ENCODE data around the gene PPAT.
"Not testable (repeated sequence)": the region's sequence is repeated elsewhere in the genome, so short reads cannot be mapped to it uniquely, and the experiment has no call there.

The PPAT gene

GRCh38 chr4:56435140-56435926, at the start of gene PPAT:
TSS of gene PPAT (minus strand) at chr4:56435615. CDS start at chr4:56435477, 138 bp downstream.
- peak; percentile 99 for DNase-seq

GRCh38 chr4:56480691-56481090, 45.3 kb upstream of the PPAT start:
- no peak for DNase-seq

- no peak for DNase-seq
These were observed 41.8 kb upstream of the PPAT start for GRCh38 chr4:56477192-56477702.

DNA sequence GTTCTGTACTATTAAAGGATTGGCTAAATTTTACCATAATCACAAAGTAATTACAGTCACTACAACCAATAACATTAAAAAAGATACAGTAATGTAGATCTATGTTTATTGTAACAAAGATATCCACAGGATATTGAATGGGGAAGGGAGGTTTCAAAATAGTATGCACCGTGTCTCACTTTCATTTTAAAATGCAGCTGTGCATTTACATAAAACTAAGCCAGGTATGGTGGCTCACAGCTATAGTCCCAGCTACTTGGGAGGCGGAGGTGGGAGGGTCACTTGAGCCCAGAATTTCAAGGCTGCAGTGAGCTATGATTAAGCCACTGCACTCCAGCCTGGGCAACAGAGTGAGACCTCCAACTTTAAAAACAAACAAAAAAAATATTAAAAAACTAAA, 40.5 kb upstream of the PPAT start:
- no peak for DNase-seq

DNA sequence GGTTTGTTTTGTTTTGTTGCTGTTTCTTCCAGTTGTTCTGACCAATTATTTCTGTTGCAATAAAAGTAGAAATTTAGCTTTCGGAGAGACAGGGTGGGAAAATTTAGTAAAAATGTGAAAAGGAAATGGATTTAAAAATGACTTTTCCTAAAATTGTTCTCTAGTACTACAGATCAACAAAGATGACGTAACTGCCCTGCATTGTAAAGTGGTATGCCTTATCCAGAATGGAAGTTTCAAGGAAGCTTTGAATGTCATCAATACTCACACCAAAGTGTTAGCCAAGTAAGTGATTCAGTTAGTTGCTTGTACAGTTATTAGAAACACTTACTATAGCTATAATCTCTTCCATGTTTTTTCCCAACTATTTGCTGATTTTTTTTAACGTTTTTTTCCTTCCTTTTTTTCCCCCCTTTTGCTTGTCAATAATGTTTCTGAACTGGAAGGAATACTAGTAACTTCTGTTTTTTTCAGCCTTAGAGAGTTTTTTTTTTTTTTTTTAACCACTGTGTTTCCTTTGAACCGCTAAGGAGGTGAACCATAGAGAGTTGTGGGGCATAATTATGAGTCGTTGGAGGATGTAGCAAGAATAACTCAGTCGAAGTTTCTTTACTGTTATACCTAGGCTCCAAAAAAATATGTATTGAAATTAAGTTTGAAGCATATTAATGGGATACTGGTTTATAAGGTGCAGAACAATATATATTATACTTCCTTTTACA, 34.2 kb upstream of the PPAT start:
- no peak for DNase-seq

GRCh38 chr4:56468097-56468422, 32.6 kb upstream of the PPAT start:
- no peak for DNase-seq

- DNase-seq, result peak; percentile 94
These were observed 32.1 kb upstream of the PPAT start, which contains the start of gene SRP72 for GRCh38 chr4:56467284-56468096. TSS of gene SRP72 (plus strand) at chr4:56467617. CDS start at chr4:56467636, 19 bp downstream.

GRCh38 chr4:56466910-56467283, 31.5 kb upstream of the PPAT start:
- no peak for DNase-seq

DNA sequence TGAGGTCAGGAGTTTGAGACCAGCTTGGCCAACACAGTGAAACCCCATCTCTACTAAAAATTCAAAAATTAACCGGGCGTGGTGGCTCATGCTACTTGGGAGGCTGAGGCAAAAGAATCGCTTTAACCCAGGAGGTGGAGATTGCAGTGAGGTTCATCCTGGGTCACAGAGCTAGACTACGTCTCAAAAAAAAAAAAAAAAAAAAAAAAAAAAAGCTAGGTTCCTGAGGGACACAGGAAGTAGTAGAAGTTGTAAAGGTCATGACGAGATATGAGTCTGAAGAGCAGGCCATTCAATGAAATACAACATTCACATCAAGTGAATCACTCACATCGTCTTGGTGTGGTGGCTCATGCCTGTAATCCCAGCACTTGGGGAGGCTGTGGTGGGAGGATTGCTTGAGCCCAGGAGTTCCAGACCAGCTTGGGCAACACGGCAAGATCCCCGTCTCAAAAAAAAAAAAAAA, 30.9 kb upstream of the PPAT start:
- not testable (repeated sequence) for DNase-seq

DNA sequence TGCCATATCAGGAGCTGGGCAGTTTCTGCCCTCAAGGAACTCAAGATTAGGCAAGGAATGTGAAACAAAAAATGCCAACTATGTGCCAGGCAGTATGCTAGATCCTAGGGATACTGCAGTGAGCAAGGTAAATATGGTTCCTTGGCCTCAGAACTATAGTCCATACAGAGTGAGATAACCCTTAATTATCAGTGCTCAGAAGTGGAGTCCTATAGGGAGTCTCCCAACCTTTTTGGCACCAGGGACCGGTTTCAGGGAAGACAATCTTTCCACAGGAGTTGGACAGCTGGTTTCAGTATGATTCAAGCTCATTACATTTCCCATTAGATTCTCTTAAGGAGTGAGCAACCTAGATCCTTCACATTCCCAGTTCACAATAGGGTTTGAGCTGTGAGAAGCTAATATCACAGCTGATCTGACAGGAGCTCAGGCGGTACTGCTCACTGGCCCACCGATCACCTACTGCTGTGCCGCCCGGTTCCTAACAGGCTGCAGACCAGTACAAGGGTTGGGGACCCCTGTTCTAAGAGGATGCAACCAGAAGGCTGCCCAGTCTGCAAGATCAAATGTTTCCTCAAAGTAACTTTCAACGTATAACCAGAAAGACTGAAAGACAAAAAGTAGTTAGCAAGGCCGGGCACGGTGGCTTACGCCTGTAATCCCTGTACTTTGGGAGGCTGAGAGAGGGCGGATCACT, 30.3 kb upstream of the PPAT start:
- no peak for DNase-seq

DNA sequence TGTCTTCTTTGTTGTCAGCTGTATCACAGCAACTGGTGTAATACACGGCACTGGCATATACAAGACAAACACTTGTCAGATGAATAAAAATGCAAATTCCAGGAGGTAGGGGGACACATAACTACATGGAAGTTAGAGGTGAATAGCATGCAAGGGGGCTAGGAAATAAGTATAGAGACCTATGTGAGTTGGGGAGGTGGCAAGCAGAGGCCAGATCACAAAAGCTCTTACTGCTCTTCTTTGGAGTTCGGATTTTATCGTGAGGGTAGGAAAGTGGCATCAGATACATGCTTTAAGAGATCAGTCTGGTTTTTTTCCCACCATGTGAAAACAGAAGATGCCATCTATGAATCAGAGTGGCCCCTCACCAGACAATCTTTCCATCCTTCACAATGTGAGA, 29.2 kb upstream of the PPAT start:
- no peak for DNase-seq

GRCh38 chr4:56463711-56464110, 28.3 kb upstream of the PPAT start:
- no peak for DNase-seq

DNA sequence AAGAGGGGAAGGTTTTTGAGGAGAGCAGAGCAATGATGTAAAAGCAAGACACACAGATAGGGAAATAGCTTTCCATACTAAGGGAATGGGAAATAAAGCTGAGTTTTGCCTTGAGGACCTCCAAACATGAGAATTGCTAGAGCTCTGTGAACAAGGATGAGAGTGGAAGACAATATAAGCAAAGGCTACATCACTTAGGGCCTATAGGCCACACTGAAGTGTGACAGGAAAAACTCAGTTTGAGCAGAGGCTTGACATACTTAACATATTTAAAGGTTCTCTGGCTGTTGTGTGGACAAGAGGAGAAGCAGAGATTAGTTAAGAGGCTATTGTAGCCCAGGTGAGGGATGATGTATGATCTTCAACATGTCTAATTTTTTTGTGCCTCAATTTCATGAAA, 26.7 kb upstream of the PPAT start:
- DNase-seq, result no peak

DNA sequence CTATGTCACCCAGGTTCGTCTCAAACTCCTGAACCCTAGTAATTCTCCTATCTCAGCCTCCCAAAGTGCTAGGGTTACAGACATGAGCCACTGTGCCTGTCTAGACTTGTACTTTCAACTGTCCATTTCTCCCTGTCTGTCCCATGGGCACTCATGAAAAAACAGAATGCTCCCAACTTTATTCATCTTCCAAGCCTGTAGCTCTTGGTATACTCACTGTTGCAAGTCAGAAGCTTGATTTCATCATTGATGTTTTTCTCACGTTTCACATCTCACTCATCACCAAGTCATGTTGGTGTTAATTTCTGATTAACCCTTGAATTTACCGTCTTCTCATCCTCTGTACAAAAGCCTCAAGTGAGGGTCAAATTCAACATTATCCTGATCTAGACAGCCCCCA, 24.7 kb upstream of the PPAT start:
- no peak for DNase-seq

DNA sequence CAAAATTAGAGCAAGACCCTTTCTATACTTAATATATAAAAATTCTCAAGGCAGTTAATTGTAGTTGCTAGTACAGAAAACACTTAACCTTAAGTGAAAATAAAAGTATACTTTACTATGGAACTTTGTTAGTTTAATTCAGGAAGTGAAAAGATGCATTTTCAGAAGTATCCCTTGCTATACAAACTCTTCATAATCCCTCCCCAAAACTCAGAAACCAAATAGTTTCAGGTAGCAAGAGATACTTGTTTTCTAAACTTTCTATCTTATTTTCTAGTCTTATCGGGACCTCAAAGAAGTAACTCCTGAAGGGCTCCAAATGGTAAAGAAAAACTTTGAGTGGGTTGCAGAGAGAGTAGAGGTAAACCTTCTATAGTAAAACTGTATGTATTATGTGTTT, 14.9 kb upstream of the PPAT start:
- DNase-seq, result no peak

GRCh38 chr4:56449475-56449874, 14.1 kb upstream of the PPAT start:
- not testable (repeated sequence) for DNase-seq

GRCh38 chr4:56448301-56448700, 12.9 kb upstream of the PPAT start:
- no peak for DNase-seq

GRCh38 chr4:56445699-56446098, 10.3 kb upstream of the PPAT start:
- no peak for DNase-seq

DNA sequence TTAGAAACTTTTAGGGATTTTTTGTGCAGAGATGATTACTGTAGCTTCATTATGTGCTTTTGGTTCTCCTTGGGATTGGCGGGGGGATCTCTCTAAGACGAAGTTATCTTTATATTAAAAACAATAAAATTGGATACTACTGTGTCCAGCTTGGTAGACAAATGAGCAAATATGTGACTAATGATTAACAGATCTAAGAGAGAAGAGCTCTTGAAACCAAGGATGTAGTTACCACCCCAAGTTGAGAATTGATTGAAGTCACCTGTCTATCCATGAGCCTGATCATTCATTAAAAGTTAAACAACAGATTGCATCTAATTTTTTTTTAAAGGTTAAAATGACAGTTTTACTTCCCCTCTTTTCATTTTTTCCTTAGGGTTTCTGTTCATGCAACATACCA, 9.3 kb upstream of the PPAT start:
- no peak for DNase-seq

DNA sequence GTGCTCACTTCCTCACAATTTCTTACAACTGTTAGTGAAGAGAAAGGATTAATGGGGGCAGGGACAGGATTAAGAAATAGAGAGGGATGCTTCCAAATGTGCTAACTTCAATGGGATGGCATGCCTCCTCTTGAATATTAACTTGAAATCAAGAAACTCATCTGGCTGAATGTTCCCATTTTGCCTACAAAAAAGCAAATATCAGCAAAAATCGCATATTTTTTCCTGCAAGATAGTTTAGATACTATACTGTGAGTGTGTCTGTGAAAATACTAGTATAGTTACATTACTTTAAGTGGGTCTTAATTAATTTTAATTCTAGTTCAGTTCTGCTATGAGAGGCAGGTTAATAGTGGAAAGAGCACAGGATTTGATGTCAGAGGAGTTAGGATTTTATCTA, 5.6 kb upstream of the PPAT start:
- no peak for DNase-seq

- DNase-seq, result no peak
These were observed 3.4 kb upstream of the PPAT start for GRCh38 chr4:56438766-56439165.

DNA sequence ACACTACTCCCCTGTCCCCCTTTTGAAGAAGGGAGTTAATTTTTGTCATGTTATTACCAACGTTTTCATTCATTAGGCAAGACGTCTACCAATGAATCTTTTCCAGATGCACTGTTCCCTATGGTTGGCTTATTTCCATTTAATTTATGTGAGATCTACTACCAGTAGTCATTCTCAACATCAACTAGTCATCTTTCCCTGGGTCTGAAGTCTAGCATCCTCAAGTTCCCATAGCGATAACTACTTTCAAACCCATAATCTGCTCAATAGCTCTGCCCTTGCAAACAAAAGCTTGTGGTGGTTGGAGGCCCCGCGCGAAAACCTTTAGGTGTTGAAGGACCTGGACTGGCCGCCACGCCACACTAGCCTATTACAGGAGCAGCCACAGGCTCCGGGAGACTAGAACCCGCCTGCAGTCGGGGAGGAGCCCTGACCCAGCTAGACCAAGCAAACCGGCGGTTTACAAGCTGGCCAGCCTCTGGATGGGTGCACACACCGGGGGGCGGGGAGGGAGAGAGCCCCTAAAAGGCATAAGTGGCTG, 746 bp downstream of the PPAT start:
- DNase-seq, result peak; percentile 68
